ENCODE results near the gene P2RX1.

P2RX1 gene

DNA sequence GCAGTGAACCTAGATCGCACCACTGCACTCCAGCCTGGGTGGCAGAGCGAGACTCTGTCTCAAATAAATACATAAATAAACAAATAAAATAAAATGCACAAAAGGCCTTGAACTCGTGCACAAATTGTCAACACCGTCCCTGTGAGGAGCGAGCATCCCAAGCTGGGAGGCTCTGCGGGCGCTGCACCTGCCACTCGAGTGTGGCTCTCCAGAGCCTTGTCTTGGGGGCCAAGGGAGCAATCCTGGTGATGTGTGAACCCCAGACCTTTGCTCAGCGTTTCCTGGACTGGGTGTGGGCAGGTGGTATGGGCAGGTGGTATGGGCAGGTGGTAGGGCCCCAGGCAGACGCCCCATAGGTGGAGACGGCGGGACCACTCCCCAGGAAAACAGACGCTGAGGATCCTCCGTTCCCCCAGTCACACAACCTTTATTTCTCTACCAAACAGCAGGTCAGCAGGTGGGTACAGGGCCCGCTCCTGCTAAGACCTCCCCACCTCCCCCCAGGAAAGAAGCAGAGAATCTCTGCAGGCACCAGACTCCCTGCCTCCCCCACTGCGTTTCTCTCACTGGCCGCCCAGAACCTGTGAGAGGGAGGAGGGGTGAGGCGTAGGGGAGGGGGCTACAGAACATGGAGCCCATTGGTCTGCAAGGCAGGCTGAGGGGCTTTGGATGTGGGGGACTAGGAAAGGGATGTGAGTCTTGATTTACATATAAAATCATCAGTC, 7.4 kb upstream of the P2RX1 start:
- DNase-seq: no peak

DNA sequence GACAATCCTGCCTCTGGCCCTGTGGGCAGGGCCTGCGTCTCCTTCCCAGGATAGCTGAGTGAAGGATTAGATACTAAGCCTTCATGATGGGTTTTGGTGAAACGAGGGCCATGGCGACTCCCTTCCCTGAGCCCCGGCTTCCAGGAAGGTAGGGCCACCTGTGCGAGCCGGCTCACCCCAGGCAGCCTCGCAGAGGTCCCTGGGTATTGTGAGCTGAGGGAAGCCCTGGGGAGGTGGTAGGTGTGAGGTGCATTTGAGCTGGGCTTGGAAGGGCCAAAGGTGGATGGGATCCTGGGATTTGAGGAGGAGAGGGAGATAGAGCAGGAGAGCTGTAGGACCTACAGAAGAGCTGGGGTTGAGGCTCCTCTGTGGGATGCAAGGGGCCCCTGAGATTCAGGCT, 6.5 kb upstream of the P2RX1 start:
- no peak for DNase-seq

DNA sequence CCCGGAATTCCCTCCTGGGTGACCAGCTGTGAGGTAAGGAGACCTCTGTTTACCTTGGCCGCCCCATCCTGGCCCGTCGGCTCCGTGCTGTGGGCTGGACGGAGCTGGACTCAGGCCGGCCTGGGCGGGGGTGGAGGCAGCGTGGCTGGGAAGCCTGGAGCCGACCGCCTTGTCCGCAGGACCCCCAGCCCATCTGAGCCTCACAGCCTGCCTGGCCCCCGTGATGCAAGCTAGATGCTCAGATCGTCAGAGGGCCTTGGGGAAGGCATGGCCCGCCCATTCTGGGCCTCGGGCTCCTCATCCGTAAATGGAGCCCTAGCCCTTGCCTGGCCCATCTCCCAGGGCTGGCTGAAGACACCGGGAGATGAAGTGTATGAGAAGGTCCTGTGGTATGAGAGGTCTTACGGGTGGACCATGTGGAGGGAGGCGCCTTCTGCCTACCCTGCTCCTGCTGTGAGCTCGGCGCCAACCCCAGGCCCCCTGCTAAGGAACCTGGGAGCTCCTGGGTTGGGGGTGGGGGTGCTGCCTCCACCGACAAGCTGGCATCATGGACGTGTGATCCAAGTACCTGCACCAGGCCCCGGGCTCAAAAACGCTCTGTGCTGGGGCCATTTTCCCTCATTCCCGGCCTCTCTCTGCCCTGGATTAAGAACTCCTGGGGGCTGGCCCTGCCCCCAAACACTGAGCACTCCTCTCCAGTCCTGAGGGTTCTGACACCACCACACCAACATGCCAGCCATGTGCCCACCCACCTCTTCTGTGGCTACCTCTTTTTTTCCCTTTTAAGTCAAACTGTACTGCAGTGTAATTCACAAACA, 5.4 kb upstream of the P2RX1 start:
- DNase-seq: no peak

DNA sequence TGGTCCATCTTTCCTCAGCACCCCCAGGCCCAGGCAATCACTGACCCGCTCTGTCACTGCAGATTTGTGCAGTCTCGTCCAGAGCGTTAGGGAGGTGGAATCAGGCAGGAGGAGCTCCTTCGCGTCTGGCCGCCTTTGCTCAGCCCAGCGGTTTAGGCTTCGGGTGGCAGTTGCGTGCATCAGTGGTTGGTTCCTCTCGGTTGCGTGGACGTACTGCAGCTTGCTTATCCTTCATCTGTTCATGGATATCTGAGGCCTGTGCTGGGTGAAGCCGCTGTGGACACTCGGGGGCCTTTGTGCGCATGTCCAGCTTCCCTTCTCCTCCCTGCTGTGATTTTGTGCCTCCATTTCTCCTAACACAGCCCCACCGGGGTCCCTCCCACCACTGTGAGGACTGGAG, 4.7 kb upstream of the P2RX1 start:
- DNase-seq: no peak

DNA sequence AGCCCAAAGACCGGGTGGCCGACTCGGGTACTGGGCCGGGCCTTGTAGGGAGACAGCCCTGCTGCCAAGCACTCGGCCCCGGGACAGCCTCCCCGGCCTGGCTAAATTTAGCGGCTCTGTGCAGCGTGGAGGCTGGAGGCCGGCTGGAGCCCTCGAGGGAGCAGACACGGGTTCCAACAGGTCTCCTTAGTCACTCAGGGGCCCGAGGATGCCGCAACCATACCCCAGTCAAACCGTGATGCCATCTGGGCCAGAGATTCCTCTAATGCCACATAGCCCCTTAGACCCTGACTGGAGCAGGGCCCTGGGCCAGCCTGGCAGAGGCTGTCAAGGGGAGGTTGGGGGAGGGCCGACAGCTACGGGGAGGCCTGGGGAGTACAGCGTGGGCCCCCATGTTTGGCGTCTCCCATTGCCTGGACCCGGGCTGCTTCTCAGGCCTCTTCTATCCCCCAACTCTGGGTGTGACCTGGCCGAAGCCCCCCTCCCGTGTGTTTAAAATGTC, 2.9 kb upstream of the P2RX1 start:
- no peak for DNase-seq

DNA sequence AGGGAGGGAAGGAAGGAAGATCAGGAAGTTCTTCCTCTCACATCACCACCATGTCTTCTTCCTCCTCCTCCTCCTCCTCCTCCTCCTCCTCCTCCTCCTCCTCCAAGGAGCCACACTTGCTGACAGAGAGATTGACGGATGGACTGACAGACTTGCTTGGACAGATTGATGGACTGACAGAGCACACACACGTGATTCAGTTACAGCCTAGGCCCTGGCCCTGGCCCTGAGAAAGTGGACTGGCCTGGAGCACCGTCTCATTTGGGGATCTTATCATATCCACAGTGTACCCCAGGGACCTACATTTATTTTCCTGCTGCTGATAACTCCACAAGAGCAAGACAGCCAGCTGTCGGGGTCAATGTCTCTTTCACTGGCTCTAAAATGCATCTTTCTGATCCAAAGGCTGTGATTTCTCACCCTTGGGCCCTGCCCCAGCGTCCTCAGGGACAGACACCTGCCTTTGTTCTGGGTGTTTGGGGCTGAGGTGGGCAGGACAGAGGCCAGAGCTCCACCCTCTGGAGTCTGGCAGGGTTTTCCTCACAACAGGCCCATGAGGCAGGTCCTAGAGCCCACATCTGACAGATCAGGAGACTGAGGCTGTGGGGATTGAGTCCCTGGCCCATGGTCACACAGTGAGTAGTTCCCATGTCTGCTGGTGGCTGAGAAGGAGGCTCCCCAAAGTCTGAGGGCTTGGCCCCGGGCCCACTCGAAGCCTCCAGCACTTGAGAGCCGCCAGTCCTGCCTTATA, 2.3 kb upstream of the P2RX1 start:
- DNase-seq: no peak

DNA sequence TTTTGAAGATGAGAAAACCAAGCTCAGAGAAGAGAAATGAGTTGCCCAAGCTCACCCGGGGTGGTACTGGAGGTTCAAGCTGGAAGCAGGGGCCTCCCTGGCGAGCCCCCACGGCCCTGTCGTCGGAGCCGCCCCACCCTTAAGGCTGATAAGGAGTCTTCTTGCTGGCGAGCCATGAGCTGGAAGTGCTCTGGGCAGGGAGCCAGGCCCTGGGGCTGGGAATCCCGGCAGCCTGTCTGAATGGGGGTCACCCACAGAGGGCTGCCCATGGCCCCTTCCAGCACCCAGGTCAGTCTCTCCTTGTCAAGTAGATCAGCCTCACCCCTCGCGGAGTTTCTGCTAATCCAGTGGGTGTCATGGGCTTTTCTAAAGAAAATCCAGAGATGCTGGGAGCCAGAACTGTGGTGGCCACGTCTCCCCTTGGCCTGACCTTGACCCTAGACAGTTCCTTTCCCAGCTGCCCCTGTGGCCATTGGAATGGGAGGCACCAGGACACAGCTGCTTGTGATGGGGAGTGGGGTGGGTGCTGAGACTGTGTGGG, 1.2 kb upstream of the P2RX1 start:
- no peak for DNase-seq

DNA sequence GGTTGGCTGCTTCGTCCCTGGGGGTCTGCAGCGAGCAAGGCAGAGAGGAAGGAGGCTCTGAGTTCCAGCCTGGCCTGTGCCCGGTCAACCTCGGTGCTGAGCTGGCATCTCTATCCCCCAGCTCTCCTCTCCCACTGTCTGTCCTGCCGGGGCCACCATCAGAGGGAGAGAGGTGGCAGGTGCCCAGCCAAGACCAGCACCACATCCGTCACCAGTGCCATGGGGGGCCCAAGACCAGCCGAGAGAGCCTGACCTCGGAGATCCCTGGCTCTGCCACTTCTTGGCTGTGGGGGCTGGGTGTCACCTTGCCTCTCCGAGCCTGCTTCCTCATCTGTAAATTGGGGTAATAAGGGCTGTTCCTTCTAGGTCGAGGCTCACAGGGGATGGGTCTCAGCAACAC, 560 bp upstream of the P2RX1 start:
- DNase-seq: no peak

DNA sequence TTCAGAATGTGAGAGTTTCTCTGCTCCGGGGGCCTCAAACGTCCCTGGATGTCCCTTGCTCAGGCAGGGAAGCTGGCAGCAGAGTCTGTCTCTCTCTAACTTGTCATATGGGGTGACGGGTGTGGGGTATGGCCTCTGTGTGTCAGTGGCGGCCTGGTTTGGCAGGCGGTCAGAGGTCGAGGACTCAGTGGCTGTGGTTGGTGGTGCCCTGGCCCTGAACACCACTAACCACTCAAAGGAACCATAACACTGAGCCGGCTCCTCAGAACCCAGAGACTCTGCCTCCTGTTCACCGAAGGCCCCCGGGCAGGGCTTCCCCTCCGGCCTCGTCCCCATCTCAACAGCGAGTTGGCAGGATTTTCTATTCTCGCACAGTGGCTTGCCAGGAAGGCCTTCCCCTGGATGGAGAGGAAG, 677 bp downstream of the P2RX1 start:
- no peak for DNase-seq

DNA sequence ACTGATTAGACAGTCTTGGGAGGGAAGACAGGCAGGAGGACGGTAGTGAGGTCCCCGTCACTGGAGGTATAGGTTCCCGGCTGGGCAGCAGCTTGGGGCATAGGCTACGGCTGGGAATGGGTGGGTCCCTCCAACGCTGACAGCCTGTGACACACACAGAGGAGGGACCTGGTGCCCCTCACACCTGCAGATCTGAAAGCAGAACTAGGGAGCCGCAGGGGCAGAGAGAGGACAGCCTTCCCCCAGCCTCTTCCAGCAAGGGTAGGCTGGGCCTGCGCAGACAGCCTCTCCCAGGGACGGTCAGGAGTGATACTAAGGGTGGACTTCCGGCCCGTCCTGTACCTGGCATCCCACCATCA, 2.0 kb downstream of the P2RX1 start:
- DNase-seq: no peak

DNA sequence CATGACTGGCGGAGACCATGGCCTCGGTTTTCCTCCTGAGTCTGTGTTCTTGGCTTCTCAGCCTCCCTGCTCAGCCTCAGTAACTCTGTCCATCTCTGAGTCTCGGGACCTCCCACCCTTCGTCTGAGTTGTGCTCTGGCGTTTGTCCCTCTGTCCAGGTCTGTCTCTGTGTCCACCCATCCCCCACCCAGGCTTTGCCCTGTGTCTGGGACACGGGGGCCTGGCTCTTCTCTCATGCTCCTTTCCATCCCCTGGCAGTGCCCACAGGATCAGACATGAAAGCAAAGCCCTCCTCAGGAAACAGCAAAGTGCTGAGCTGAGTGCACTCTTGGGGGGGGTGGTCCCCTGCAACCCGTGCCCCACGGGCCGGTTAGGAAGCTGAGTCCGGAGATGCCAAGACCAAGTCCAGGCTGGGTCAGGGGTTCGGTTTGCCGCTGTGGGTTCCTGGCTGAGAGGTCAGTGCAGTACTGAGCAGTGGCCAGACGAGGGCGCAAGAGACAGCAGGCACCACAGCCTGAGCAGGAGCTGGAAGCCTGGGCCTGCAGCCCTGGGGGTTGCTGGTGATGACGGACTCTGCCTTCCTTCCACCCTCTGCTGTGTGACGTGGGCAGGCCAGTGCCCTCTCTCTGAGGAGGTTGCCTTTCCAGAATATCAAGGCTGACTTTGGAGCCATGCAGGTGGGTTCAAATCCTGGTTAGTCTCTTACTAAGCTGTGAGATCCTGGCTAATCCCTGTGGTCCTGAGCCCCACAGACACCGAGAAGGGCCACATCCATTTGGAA, 2.5 kb downstream of the P2RX1 start:
- DNase-seq: peak; percentile 29

DNA sequence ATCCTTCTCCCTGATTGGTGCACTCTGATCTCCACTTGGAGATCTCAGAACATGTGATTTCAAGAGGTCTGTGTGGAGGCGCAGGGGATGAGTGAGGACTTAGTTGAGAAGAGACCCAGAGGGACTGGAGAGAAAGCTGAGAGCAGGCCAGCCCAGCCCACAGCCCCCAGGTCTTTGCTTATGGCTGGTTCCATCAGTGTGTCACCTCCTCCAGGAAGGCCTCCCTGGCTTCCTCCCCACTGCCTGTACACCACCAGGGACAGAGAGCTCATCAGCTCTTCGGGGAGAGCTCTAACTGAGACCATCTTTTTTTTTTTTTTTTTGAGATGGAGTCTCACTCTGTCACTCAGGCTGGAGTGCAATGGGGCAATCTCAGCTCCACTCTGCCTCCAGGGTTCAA, 3.4 kb downstream of the P2RX1 start:
- DNase-seq: no peak

DNA sequence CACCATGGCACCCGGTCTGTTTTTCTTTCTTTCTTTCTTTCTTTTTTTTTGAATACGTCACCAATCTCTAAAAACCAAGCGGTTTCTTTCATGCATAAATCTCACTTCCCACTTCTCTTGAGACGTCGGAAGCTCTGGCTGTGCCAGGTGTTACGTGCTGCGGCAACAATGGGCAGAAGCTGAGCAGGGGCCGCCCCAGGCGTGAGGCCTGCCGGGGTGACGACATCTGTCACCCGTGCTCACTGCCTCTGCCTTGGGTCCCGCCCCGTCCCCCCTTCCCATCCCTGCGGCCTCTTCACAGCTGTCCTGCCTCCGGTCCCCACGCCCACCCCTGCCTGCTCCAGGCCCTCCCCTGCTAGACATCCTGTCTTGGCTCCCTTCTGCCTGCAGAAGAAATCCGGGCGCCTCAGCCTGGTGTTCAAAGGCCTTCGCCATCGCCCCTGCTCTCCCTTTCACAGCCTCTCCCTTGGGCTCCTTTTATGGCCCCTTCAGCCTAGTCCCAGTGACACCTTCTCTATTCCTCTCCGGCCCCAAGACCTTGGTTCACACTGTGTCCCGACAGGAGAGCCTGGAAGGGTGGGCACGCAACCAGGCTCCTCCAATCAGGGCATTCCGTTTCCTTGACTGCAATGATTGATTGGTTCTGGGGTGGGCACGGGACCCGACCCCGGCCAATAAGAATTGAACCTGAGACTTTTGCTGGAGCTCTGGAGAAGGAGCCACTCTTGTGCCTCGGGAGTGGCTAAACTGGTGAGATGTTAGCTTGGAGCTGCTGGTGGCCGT, 4.8 kb downstream of the P2RX1 start:
- peak; percentile 65 for DNase-seq

DNA sequence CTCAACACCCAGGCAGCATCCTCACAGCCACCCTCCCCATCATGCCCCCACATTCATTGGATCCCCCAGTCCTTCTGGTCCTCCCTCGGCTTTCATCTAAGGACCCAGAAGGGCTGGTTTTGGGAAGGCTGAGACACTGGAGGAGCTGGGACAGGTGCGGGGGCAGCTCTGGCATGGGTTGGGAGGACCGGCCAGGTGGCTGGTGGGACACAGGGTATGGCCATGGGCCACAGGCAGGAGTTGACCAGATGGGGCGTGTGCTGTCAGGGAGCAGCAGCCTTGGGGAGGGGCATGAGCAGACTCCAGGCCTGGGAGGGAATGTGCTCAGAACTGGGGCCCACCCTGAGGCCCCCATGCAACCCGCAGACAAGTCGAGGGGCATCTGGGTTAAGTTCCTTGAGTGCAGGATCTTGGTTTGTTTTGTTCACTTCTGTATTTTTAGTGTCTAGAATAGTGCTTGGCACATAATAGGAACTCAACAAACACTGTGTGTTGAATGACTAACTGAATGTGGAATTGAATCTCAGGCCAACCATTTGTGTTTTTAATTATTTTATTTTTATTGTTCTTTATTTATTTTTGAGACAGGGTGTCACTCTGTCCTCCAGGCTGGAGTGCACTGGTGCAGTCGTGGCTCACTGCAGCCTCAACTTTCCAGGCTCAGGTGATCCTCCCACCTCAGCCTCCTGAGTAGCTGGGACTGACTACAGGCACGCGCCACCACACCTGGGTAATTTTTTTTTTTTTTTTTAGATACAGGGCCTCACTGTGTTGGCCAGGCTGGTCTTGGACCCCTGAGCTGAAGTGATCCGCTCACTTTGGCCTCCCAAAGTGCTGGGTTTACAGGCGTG, 5.6 kb downstream of the P2RX1 start:
- DNase-seq: no peak

DNA sequence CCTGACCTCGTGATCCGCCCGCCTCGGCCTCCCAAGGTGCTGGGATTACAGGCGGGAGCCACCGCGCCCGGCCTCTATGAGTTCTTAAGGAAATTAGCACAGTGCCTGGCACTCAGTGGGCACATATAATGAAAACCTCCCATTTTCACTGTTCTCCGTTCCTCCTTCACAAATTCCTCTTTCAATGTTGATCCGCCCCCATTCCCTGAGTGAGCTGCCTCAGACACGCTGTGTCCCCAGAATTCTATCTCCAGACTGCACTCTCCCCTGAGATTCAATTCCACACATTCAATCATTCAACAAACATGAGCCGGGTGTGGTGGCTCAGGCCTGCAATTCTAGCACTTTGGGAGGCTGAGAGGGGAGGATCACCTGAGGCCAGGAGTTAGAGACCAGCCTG, 7.0 kb downstream of the P2RX1 start:
- no peak for DNase-seq

DNA sequence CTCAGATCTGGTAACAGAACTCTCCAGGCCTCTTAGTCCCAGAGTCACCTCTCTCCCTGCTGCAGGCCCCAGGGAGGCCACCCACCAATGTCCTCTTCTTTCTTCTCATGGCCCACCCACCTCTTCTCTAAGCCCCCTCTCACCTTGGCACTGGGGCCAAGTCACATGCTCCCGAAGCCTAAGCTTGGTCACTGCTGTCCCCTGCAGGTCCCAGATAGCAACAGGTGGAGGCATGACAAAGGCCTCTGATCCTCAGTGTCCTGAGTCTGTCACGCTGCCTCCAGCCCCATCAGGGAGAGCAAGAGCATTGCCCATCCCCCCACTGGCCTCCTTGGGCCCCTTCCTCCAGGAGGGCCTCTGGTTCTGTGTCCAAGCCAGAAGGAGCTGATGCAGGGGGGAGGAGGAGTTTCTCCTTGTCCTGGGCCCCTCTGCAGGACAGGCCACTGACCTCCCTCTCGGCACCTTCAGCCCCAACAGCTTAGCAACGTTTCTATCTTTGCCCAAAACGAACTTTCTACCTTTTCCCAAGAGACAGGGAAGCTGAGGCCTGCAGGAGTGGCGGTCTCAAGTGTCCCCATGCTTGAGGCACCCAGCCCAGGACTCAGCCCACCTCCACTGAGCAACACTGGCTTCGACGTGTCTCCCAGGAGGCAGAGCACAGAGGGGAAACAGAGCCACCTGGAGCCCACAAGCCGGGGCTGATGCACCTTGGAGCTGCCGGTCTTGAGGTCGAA, 8.6 kb downstream of the P2RX1 start:
- DNase-seq: no peak

DNA sequence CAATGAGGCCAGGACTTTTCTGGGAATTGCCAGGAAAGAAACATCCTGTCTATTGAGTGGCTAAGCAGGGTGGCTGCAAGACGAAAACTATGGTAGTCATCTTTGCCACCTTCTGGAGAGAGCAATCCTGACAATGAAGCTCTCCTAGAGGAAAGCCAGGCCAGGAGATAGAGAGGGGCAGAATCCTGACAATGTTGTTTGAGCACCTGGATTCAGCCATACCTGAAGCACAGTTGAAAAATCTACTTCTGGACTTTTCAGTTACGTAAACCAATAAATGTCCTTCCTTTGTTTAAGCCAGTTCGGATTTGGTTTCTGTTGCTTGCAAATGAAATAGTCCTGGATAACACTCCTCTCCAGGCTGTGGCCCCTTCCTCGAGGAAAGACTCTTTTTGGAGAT, 9.4 kb downstream of the P2RX1 start:
- DNase-seq: no peak

DNA sequence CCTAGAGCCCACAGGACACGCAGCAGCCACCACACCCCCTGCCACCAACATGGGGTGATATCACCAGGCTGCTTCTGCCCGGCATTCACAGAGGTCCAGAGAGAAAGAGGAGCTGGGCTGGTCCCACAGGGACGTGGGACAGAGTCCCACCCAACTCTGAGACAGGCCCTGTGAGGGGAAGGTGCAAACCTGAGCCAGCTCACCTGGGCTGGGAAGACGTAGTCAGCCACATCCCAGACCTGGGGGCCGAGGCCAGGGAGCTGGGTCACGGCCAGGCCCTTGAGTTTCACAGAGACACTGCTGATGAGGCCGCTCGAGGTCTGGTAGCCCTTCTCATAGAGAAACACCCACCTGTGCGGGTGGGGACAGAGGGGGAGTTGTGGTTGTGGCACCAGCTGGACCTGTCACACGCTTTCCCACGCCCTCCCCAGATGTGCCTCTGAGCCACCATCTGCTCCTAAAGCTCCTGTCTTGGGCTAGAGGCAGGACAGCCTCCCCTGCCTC, 11.2 kb downstream of the P2RX1 start:
- no peak for DNase-seq

DNA sequence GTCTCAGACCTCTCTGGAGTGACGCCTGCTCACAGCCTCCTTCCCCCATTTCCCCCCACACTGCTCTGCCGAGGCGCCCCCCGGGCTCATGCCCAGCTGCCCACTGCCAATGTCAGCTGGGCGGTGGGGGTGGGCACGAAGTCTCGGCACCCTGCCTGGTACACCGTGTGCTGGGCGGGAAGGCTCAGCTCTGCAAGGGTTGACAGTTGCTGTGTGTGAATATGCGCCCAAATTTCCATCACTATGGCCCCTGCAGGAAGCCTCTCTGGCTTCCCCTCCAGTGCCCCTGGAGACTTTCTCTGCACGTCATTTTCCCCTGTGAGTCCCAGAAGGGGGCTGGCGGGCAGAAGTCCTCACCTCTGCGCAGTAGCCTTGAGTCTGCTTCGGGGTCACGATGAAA, 11.8 kb downstream of the P2RX1 start:
- no peak for DNase-seq

DNA sequence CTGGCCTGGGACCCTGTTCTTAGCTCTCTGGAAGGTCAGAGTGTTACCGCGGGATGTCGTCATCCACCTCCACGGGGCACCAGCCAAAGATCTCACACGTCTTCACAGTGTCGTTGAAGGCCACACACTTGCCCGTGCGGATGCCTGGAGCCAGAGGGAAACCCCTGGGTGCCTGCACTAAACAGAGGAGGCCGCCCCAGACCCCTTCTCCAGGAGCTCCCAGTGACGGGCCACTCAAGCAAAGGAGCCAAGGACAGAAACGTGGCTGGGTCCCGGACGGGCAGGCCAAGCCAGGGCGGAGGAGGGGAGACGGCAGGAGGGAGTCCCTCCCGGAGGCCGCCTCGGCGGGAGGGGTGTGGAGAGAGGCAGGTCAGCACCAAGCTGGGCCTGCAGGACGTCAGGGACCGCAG, 12.4 kb downstream of the P2RX1 start:
- DNase-seq: no peak
